Ishikawa (cell line): ENCODE measurements around the gene DIAPH1.

Experiments
- EGR1 ChIP-seq: IDR thresholded peaks from 2 replicates; pipeline ENCODE4 v1.6.1; 2012
- NFIC ChIP-seq: IDR thresholded peaks from 2 replicates; pipeline ENCODE4 v1.6.1; 2012
- TAF1 ChIP-seq: IDR thresholded peaks from 2 replicates; pipeline ENCODE4 v1.6.1; 2012; ENCODE audit warnings: low read depth, mild to moderate bottlenecking
- ZBTB7A ChIP-seq: IDR thresholded peaks from 2 replicates; pipeline ENCODE4 v1.6.1; 2012; ENCODE audit warnings: low read depth

DNA sequence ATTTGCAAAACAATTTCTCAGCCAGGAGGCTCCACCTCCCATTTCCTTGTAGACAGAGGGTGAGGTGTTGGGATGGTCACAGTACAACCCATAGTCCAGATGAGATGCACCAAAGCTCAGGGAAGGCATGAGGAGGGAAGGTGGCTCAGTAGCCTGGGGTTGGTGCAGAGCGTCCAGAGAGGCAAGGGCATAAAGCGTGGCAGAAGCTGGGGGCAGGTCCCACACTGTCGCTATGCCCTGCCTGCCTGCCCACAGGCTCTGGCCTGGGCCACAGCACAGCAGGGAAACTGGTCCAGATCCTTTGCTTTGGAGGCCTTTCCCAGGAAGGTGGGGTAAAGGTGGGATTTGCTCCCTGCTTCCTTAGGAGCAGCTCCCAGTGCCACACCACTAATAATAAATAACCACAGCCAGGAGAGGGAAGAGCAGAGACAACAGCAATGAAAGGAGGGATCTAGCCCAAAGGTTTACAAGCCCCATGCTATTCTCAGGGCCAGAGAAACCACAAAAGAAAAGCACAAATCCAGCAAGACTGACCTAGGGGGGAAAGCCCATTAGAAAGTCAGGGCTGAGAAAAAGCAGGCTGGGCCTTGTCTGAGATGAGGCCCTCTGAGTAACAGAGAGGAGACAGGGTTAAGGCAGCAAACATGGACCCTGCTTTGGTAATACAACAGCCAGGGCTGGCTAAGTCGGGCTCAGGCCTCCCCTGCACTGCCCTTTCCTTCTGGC lies 102.7 kb downstream of the DIAPH1 start:
- no peak for TF ChIP-seq ZBTB7A
- no peak for TF ChIP-seq NFIC
- no peak for TF ChIP-seq TAF1
- TF ChIP-seq EGR1, result no peak
